GM10248 (cell line): ENCODE results near the gene PRICKLE1.

Source experiments
- CTCF ChIA-PET: fragments of 300-600 bp; sonication (Branson Sonifier 250); formaldehyde crosslinking; extraction: SDS; loops from one replicate; lab custom pipeline; 2021; ENCODE audit warnings: antibody characterized with exemption; lab: Yijun Ruan, JAX
- POLR2A ChIA-PET: fragments of 350-650 bp; sonication (Branson Sonifier 250); formaldehyde crosslinking; extraction: SDS; loops from one replicate; lab custom pipeline; 2020; ENCODE audit warnings: antibody characterized with exemption; lab: Yijun Ruan, JAX
- DNase-seq: peaks from one replicate; pipeline ENCODE4 v3.0.0; 2012; ENCODE audit errors: extremely low spot score
- TF ChIP-seq, protein P1 (sequence below): IDR thresholded peaks from 2 replicates; pipeline ENCODE4 v1.5.1; 2012; ENCODE audit warnings: mild to moderate bottlenecking, low read depth; ENCODE audit errors: extremely low read depth, missing control alignments, control extremely low read depth

Gene PRICKLE1

DNA sequence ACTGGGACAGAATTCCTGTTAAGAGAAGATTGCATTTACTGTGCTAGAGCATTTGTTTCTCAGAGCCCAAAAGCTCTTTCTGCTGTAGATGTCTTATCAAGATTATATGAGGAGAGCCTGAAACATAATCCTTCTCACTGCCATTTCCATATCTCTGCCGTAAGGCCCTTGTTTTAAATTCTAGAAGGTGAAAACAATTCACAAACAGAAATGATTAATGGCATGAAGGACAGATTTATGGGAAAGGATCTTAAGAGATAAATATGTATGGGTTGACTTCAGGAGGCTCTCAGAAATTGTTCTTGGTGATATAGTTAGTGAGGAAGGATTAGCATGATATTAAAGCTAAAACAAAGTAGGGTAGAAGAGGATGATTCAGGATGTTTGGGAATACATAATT, 40.8 kb upstream of the PRICKLE1 start:
- DNase-seq, result no peak
- CTCF ChIA-PET, result interaction anchor here (1.4 to 1.9 kb wide), 3 partner anchors 11 to 16 kb away, joined by 3 to 4 read pairs (median 4); no protein-coding TSS in a partner anchor
- POLR2A ChIA-PET, result no interaction called here
- TF ChIP-seq, protein P1, sequence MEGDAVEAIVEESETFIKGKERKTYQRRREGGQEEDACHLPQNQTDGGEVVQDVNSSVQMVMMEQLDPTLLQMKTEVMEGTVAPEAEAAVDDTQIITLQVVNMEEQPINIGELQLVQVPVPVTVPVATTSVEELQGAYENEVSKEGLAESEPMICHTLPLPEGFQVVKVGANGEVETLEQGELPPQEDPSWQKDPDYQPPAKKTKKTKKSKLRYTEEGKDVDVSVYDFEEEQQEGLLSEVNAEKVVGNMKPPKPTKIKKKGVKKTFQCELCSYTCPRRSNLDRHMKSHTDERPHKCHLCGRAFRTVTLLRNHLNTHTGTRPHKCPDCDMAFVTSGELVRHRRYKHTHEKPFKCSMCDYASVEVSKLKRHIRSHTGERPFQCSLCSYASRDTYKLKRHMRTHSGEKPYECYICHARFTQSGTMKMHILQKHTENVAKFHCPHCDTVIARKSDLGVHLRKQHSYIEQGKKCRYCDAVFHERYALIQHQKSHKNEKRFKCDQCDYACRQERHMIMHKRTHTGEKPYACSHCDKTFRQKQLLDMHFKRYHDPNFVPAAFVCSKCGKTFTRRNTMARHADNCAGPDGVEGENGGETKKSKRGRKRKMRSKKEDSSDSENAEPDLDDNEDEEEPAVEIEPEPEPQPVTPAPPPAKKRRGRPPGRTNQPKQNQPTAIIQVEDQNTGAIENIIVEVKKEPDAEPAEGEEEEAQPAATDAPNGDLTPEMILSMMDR, result no peak

DNA sequence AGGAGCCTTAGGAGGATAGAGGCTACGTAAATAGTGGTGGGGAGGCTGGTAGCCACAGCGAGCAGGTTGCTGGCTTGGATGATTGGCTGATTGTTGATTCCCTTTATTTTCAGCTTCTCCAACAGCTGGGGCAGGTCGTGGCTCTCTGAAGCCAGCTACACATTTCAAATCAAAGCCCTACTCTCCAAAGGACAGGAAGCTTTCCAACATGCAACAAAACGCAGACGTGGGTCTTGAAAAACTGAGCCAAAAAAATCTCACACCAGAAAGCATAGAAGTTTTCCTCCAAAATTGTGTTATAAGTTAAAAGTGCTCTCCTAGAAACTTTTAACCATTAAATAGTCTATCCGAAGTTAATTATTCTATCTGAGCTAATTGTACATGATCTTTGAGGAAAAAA, 37.6 kb upstream of the PRICKLE1 start:
- TF ChIP-seq, protein P1, result no peak
- DNase-seq, result no peak
- ChIA-PET CTCF (no interaction called here), POLR2A (no interaction called here)

DNA sequence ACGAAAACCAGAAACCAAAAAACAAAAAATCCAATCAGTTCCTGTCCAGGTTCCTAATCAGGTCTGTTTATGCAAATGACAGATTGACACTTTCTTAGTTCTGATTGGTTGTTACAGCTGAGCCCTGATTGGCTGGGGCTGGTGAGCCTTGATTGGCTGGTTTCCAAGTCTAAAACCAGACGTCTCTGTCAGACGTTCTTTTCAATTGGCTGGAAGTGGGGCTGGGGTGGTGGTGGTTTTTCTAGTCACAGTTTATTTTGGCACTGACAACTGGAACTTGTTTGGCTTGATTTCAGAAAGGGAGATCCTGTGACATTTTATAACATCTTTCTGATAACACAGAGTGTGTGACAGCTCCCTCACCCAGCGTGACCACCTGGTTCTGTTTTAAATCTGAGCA, 36.1 kb upstream of the PRICKLE1 start:
- CTCF ChIA-PET, result interaction anchor here (0.9 kb wide), 1 partner anchor 19 kb away, joined by 3 read pairs; no protein-coding TSS in a partner anchor
- TF ChIP-seq, protein P1, result no peak
- POLR2A ChIA-PET, result no interaction called here
- no peak for DNase-seq

DNA sequence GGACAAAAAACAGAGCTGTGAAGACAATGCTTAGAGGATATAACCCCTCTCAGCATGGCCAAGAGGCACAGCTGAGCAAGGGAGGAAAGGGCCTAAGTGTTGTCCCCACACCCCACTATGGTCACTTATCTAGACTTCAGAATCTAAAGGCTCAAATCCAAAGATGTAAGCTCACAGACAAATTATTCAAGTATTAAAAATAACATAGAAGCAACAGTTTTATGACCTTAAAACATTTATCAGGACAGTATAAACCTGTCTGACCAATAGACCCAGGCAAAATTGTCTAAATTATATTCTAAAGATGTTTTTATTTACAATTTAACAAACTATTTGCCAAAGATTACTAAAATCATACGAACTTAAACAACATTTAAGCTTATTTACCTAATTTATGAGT, 28.1 kb upstream of the PRICKLE1 start:
- TF ChIP-seq, protein P1, result no peak
- ChIA-PET POLR2A (no interaction called here), CTCF (interaction anchor here (0.8 to 1.2 kb wide), 4 partner anchors 10 to 121 kb away, joined by 3 to 5 read pairs (median 3); no protein-coding TSS in a partner anchor)
- DNase-seq, result no peak

DNA sequence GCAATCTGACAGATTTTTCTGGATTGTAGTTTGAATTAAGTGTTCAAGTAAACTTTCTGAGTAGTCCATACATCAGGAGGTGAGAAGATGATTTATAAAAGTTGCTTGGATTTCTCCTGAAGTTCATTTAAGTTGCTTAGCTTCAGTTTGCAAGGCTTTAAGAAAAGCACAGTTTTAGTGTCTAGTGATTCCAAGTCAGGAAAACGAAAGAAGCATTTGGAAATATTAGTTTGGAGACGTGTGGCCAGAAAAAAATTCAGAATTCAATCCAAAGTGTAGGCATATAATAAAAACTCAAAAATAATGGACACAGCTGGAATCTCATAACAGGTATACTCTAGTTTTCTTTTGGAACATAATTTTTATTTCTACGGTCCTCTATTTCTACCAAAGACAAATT, 25.5 kb upstream of the PRICKLE1 start:
- CTCF ChIA-PET, result no interaction called here
- TF ChIP-seq, protein P1, result no peak

DNA sequence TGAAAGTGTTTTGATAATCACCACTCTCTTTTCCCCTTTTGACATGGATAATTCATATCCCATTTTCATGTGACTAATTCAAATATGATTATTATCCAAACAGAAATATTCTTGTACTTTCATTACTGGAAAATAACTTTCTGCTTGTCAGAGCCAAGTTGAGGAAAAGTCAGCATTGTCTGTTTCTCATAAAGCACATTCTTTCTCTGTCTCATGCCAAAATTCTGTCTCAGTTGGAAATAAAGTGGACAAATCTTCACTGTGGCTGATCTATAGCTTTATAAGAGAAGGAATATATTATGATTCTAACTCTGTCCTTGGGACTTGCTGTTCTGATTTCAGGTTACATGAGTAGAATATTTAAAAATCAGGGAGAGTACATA, 22.7 kb upstream of the PRICKLE1 start:
- POLR2A ChIA-PET, result no interaction called here
- DNase-seq, result no peak
- CTCF ChIA-PET, result no interaction called here
- TF ChIP-seq, protein P1, result no peak

More for the DNA sequence above, 25.5 kb upstream of the PRICKLE1 start:
- POLR2A ChIA-PET, result no interaction called here
- no peak for DNase-seq
